Measurements from ENCODE around the gene GIMAP4.

DNA sequence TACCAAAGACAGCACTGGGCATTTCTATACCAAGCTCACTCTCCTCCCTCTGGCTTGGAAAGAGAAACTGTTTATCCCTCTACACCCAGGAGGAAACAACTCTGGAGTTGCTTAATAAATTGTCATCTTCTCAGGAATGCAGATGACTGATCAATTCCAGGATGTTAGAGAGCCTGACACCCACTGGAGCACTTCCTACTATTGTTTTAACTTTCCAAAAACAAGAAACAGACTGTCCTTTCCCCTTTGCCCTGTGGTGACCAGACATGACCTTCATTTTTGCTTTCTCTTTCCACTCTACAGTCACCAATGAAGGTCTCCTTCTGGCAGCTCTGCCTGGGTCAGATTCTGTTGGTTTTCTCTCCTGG, 19.6 kb downstream of the GIMAP4 start:
- TF ChIP-seq, protein P1, sequence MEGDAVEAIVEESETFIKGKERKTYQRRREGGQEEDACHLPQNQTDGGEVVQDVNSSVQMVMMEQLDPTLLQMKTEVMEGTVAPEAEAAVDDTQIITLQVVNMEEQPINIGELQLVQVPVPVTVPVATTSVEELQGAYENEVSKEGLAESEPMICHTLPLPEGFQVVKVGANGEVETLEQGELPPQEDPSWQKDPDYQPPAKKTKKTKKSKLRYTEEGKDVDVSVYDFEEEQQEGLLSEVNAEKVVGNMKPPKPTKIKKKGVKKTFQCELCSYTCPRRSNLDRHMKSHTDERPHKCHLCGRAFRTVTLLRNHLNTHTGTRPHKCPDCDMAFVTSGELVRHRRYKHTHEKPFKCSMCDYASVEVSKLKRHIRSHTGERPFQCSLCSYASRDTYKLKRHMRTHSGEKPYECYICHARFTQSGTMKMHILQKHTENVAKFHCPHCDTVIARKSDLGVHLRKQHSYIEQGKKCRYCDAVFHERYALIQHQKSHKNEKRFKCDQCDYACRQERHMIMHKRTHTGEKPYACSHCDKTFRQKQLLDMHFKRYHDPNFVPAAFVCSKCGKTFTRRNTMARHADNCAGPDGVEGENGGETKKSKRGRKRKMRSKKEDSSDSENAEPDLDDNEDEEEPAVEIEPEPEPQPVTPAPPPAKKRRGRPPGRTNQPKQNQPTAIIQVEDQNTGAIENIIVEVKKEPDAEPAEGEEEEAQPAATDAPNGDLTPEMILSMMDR (IDR thresholded peaks at IDR 0.05): no peak
- TF ChIP-seq POLR2A (IDR thresholded peaks at IDR 0.05): no peak

Measured in body of pancreas (tissue), 4 donors.